ENCODE measurements around the gene VASH2. TPM values are rescaled to one million over a fixed set of nuclear protein-coding genes. Genes with fewer than 3 reads are reported as not detected.

The VASH2 gene
- total RNA-seq, 1 donor from 2014 or later, result 4.2 TPM

DNA sequence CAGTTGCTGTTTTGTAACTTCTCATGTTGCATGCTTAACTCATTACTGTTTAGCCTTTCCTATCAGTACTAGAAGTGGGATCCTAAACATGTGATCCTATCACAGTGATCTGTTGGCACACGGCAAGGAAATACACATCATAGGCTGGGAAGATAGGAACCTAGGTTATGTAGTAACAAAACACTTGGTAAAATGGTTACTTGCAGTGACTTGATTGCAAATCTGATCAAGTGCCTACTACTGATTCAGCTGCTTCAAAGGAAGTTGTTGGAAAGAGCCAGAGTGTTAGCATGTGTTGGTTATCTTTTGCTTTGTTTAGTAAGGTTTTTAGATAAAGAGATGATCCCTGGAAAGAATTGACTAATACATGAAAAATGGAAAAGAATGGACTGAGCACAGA is 8.9 kb upstream of the VASH2 start:
- H3K9me3 ChIP-seq, result no peaks in the 10 kb centered on the region
- intact Hi-C loops (cut with DNase I), result no loop called here
- DNase-seq (ENCODE audit: extremely low spot score in 2 of 2), result no peak
- TF ChIP-seq CTCF (IDR thresholded peaks at IDR 0.05), result no peak
- no peak for TF ChIP-seq POLR2A (IDR thresholded peaks at IDR 0.05)
- no peak for TF ChIP-seq POLR2AphosphoS5 (IDR thresholded peaks at IDR 0.05; ENCODE audit: insufficient read depth in 1 of 2, low read depth in 1 of 2)
- no peaks in the 10 kb centered on the region for H3K36me3 ChIP-seq
- H3K27ac ChIP-seq, result no peak overlapping the region
- no peak overlapping the region for H3K4me3 ChIP-seq
- no peaks in the 10 kb centered on the region for H3K4me1 ChIP-seq
- no peaks in the 10 kb centered on the region for H3K27me3 ChIP-seq

GRCh38 chr1:212942679-212943392 is 7.5 kb upstream of the VASH2 start:
- Histone ChIP-seq H3K9me3 (no peaks in the 10 kb centered on the region), H3K4me1 (no peaks in the 10 kb centered on the region), H3K27ac (no peak overlapping the region), H3K27me3 (no peaks in the 10 kb centered on the region), H3K36me3 (no peaks in the 10 kb centered on the region), H3K4me3 (no peak overlapping the region)
- intact Hi-C loops (cut with DNase I), result no loop called here
- no peak for DNase-seq (ENCODE audit: extremely low spot score in 2 of 2)
- TF ChIP-seq POLR2A (IDR thresholded peaks at IDR 0.05) (no peak), POLR2AphosphoS5 (IDR thresholded peaks at IDR 0.05; ENCODE audit: insufficient read depth in 1 of 2, low read depth in 1 of 2) (no peak), CTCF (IDR thresholded peaks at IDR 0.05) (no peak)

GRCh38 chr1:212943393-212943710 is 7.0 kb upstream of the VASH2 start:
- Histone ChIP-seq H3K27me3 (no peaks in the 10 kb centered on the region), H3K36me3 (no peaks in the 10 kb centered on the region), H3K4me3 (no peak overlapping the region), H3K9me3 (no peaks in the 10 kb centered on the region), H3K4me1 (no peaks in the 10 kb centered on the region), H3K27ac (no peak overlapping the region)
- intact Hi-C loops (cut with DNase I), result no loop called here
- no peak for DNase-seq (ENCODE audit: extremely low spot score in 2 of 2)
- TF ChIP-seq POLR2AphosphoS5 (IDR thresholded peaks at IDR 0.05; ENCODE audit: insufficient read depth in 1 of 2, low read depth in 1 of 2) (no peak), CTCF (IDR thresholded peaks at IDR 0.05) (no peak), POLR2A (IDR thresholded peaks at IDR 0.05) (no peak)

DNA sequence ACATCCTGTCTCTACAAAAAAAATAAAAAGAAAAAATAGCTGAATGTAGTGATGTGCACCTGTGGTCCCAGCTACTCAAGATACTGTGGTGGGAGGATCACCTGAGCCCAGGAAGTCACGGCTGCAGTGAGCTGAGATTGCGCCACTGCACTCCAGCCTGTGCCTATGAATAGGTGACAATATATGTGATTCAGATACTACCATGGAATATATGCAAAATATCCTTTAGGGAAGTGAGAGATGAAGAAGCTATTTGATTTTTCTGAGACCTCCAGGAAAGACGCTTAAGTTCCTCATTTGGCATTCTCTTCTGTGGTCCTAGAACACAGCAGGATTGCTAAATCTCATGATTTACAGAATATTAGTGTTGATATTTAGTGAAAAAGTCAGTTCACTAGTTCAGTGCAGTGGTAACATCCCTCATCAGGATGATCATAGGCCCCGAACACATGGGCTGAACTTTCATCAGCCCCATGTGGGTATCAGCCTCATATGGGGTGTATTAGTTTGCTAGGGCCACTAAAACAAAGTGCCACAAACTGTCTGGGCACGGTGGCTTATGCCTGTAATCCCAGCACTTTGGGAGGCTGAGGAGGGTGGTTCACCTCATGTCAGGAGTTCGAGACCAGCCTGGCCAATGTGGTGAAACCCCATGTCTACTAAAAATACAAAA is 6.0 kb upstream of the VASH2 start:
- no peak for DNase-seq (ENCODE audit: extremely low spot score in 2 of 2)
- no peaks in the 10 kb centered on the region for H3K4me1 ChIP-seq
- no peaks in the 10 kb centered on the region for H3K9me3 ChIP-seq
- no peak overlapping the region for H3K27ac ChIP-seq
- TF ChIP-seq POLR2AphosphoS5 (IDR thresholded peaks at IDR 0.05; ENCODE audit: insufficient read depth in 1 of 2, low read depth in 1 of 2) (no peak), CTCF (IDR thresholded peaks at IDR 0.05) (no peak), POLR2A (IDR thresholded peaks at IDR 0.05) (no peak)
- intact Hi-C loops (cut with DNase I), result no loop called here
- no peak overlapping the region for H3K4me3 ChIP-seq
- H3K27me3 ChIP-seq, result no peaks in the 10 kb centered on the region
- H3K36me3 ChIP-seq, result no peaks in the 10 kb centered on the region

- Histone ChIP-seq H3K9me3 (no peaks in the 10 kb centered on the region), H3K27ac (no peak overlapping the region), H3K27me3 (no peaks in the 10 kb centered on the region), H3K4me3 (no peak overlapping the region), H3K36me3 (no peaks in the 10 kb centered on the region), H3K4me1 (peaks cover 6% of the 10 kb centered on the region)
- no peak for DNase-seq (ENCODE audit: extremely low spot score in 2 of 2)
- intact Hi-C loops (cut with DNase I), result no loop called here
- TF ChIP-seq POLR2AphosphoS5 (IDR thresholded peaks at IDR 0.05; ENCODE audit: insufficient read depth in 1 of 2, low read depth in 1 of 2), result no peak
- no peak for TF ChIP-seq CTCF (IDR thresholded peaks at IDR 0.05)
- TF ChIP-seq POLR2A (IDR thresholded peaks at IDR 0.05), result no peak
Measured at GRCh38 chr1:212945056-212945455, 5.3 kb upstream of the VASH2 start.

Data from vagina (tissue), 2 donors.